Trophoblast cell (in vitro differentiated cells and primary cell): ENCODE data around the gene AXIN2. TPM values are rescaled to one million over a fixed set of nuclear protein-coding genes. Genes with fewer than 3 reads are reported as not detected.

Source experiments
- DNase-seq, 2 donors: peaks; one replicate each; pipeline ENCODE4 v3.0.0-alpha.2; 2016
- H2AFZ ChIP-seq: 2 replicates; pipeline ENCODE4 v1.6.1; 2013; ENCODE audit warnings: low read length, moderate library complexity, mild to moderate bottlenecking; ENCODE audit not compliant: insufficient read depth, poor library complexity
- H2AK5ac ChIP-seq: 2 replicates; pipeline ENCODE4 v1.6.1; 2013; ENCODE audit warnings: mild to moderate bottlenecking, low read length
- H2BK120ac ChIP-seq: 2 replicates; pipeline ENCODE4 v1.6.1; 2013; ENCODE audit warnings: low read length, mild to moderate bottlenecking, moderate library complexity; ENCODE audit not compliant: insufficient read depth, poor library complexity
- H2BK12ac ChIP-seq: 2 replicates; pipeline ENCODE4 v1.6.1; 2013; ENCODE audit warnings: mild to moderate bottlenecking, low read length, moderate library complexity
- H2BK5ac ChIP-seq: 2 replicates; pipeline ENCODE4 v1.6.1; 2013; ENCODE audit warnings: low read length, low read depth, moderate library complexity, mild to moderate bottlenecking; ENCODE audit not compliant: poor library complexity
- H3K14ac ChIP-seq: 2 replicates; pipeline ENCODE4 v1.6.1; 2013; ENCODE audit warnings: mild to moderate bottlenecking, low read length
- H3K18ac ChIP-seq: 2 replicates; pipeline ENCODE4 v1.6.1; 2013; ENCODE audit warnings: mild to moderate bottlenecking, low read length
- H3K23ac ChIP-seq: 2 replicates; pipeline ENCODE4 v1.6.1; 2013; ENCODE audit warnings: low read length
- H3K27ac ChIP-seq: 2 replicates; pipeline ENCODE4 v1.5.1; 2013; ENCODE audit warnings: low read depth, mild to moderate bottlenecking, inconsistent platforms, low read length, moderate library complexity
- H3K27me3 ChIP-seq: 2 replicates; pipeline ENCODE4 v1.6.1; 2013; ENCODE audit warnings: inconsistent platforms, mild to moderate bottlenecking, low read length, moderate library complexity; ENCODE audit not compliant: insufficient read depth
- H3K36me3 ChIP-seq, 2 experiments: 1 replicate in 1 of 2; 2 replicates in 1 of 2; pipeline ENCODE4 v1.6.1; 2013; ENCODE audit warnings: low read length in 2 of 2, mild to moderate bottlenecking in 2 of 2, moderate library complexity in 1 of 2; ENCODE audit not compliant: insufficient read depth in 2 of 2, control insufficient read depth in 1 of 2
- H3K4ac ChIP-seq: 2 replicates; pipeline ENCODE4 v1.6.1; 2013; ENCODE audit warnings: low read depth, mild to moderate bottlenecking, low read length, moderate library complexity
- H3K4me1 ChIP-seq, 2 experiments: 1 replicate in 1 of 2; 2 replicates in 1 of 2; pipeline ENCODE4 v1.6.1; 2013; ENCODE audit warnings: low read length in 2 of 2, mild to moderate bottlenecking in 2 of 2, moderate library complexity in 1 of 2; ENCODE audit not compliant: insufficient read depth in 2 of 2, control insufficient read depth in 1 of 2
- H3K4me2 ChIP-seq: 2 replicates; pipeline ENCODE4 v1.6.1; 2013; ENCODE audit warnings: inconsistent platforms, mild to moderate bottlenecking, low read length, moderate library complexity
- H3K4me3 ChIP-seq: 2 replicates; pipeline ENCODE4 v1.5.1; 2013; ENCODE audit warnings: mild to moderate bottlenecking, low read depth, low read length, inconsistent platforms
- H3K79me1 ChIP-seq: one replicate; pipeline ENCODE4 v1.6.1; 2013; ENCODE audit warnings: low read length
- H3K79me2 ChIP-seq: 2 replicates; pipeline ENCODE4 v1.6.1; 2013; ENCODE audit warnings: low read length, mild to moderate bottlenecking; ENCODE audit not compliant: control insufficient read depth, insufficient read depth, poor library complexity
- H3K9ac ChIP-seq: 2 replicates; pipeline ENCODE4 v1.6.1; 2013; ENCODE audit warnings: mild to moderate bottlenecking, low read length
- H3K9me3 ChIP-seq: 2 replicates; pipeline ENCODE4 v1.6.1; 2013; ENCODE audit warnings: low read depth, mild to moderate bottlenecking, control low read depth, inconsistent platforms, low read length; ENCODE audit not compliant: insufficient read depth
- H4K12ac ChIP-seq: 2 replicates; pipeline ENCODE4 v1.6.1; 2013; ENCODE audit warnings: low read depth, mild to moderate bottlenecking, low read length, moderate library complexity
- H4K8ac ChIP-seq: 2 replicates; pipeline ENCODE4 v1.6.1; 2013; ENCODE audit warnings: low read depth, mild to moderate bottlenecking, low read length, moderate library complexity
- H4K91ac ChIP-seq: one replicate; pipeline ENCODE4 v1.6.1; 2013; ENCODE audit warnings: low read depth, mild to moderate bottlenecking, low read length, moderate library complexity
- WGBS: extraction: QIAGEN DNeasy Blood & Tissue Kit; methylation state at CpG from one replicate; pipeline ENCODE4 v1.1.7; 2013; ENCODE audit warnings: missing lambda C conversion rate; ENCODE audit not compliant: insufficient read length, insufficient coverage; ENCODE audit errors: extremely low coverage; 5-methylcytosine and 5-hydroxymethylcytosine counted together
- polyA plus RNA-seq: library from polyadenylated mRNA; stranded (reverse); fragments of 200-250 nt; gene quantifications from 2 replicates; pipeline ENCODE4 v1.2.3, GENCODE V29; 2013

The AXIN2 gene, protein sequence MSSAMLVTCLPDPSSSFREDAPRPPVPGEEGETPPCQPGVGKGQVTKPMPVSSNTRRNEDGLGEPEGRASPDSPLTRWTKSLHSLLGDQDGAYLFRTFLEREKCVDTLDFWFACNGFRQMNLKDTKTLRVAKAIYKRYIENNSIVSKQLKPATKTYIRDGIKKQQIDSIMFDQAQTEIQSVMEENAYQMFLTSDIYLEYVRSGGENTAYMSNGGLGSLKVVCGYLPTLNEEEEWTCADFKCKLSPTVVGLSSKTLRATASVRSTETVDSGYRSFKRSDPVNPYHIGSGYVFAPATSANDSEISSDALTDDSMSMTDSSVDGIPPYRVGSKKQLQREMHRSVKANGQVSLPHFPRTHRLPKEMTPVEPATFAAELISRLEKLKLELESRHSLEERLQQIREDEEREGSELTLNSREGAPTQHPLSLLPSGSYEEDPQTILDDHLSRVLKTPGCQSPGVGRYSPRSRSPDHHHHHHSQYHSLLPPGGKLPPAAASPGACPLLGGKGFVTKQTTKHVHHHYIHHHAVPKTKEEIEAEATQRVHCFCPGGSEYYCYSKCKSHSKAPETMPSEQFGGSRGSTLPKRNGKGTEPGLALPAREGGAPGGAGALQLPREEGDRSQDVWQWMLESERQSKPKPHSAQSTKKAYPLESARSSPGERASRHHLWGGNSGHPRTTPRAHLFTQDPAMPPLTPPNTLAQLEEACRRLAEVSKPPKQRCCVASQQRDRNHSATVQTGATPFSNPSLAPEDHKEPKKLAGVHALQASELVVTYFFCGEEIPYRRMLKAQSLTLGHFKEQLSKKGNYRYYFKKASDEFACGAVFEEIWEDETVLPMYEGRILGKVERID
- 35.5 and 36.3 TPM in 2 replicates for polyA plus RNA-seq

GRCh38 chr17:65561452-65562205 lies at the start of gene AXIN2:
Gene AXIN2 (minus strand): TSS chr17:65561648. CDS start chr17:65558620, 3,028 bp downstream.
- Histone ChIP-seq H3K9ac (peak within 1 kb of the TSS; percentile 82), H3K36me3 (peaks cover 7 to 11% of the 10 kb centered on the region in 2 experiments), H3K14ac (peak within 1 kb of the TSS; percentile 65), H3K79me1 (peaks cover 16% of the 10 kb centered on the region), H3K27ac (peak within 1 kb of the TSS; percentile 97), H4K8ac (peak within 1 kb of the TSS; percentile 75), H3K4me3 (peak within 1 kb of the TSS; percentile 85), H2BK120ac (peak within 1 kb of the TSS; percentile 84), H3K4me1 (peaks cover 2 to 18% of the 10 kb centered on the region in 2 experiments), H3K4me2 (peak within 1 kb of the TSS; percentile 75), H4K91ac (peak within 1 kb of the TSS; percentile 93), H3K23ac (no peak within 1 kb of the TSS), H3K79me2 (peaks cover 12% of the 10 kb centered on the region), H2BK12ac (peak within 1 kb of the TSS; percentile 38), H3K27me3 (no peaks in the 10 kb centered on the region), H2AFZ (peak within 1 kb of the TSS; percentile 89), H3K4ac (peak within 1 kb of the TSS; percentile 44), H4K12ac (no peak within 1 kb of the TSS), H2BK5ac (peak within 1 kb of the TSS; percentile 96), H3K18ac (peak within 1 kb of the TSS; percentile 92), H3K9me3 (peaks cover 1% of the 10 kb centered on the region), H2AK5ac (no peak within 1 kb of the TSS)
- WGBS, result no CpG with 5 or more reads among the region's 65 CpGs
- peak; percentile 72 to 89 for DNase-seq

DNA sequence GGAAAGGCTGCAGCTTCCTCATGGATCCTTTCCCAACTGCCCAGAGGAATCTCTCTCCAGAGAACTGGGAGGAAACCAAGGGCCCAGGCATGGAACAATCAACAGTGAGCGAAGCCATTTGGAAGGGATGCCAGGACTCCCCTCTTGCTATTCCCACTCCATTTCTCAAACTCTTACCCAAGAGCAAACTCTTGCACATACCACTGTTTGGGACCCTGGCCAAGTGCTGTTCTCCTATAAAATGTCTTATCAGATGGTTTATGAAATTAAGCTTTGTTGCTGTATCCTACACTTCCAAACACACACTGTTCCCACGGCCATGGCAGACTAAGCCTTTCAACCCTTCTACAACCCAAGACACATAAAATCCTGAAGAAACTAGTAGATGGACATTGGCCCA lies 48.3 kb upstream of the AXIN2 start:
- no peaks in the 10 kb centered on the region for H3K36me3 ChIP-seq
- no peak overlapping the region for H4K12ac ChIP-seq
- H3K14ac ChIP-seq, result no peak overlapping the region
- DNase-seq, result no peak
- peaks cover 2% of the 10 kb centered on the region for H3K9me3 ChIP-seq
- no peak overlapping the region for H2AK5ac ChIP-seq
- no peak overlapping the region for H3K4me3 ChIP-seq
- no CpG with 5 or more reads among the region's 2 CpGs for WGBS
- H3K27me3 ChIP-seq, result no peaks in the 10 kb centered on the region
- no peak overlapping the region for H3K27ac ChIP-seq
- no peak overlapping the region for H3K4ac ChIP-seq
- H3K23ac ChIP-seq, result no peak overlapping the region
- no peaks in the 10 kb centered on the region for H3K79me2 ChIP-seq
- no peak overlapping the region for H3K18ac ChIP-seq
- no peak overlapping the region for H2BK5ac ChIP-seq
- H3K4me2 ChIP-seq, result no peak overlapping the region
- no peak overlapping the region for H4K8ac ChIP-seq
- H3K79me1 ChIP-seq, result no peaks in the 10 kb centered on the region
- no peak overlapping the region for H2AFZ ChIP-seq
- H2BK120ac ChIP-seq, result no peak overlapping the region
- no peak overlapping the region for H2BK12ac ChIP-seq
- H3K9ac ChIP-seq, result no peak overlapping the region
- no peaks in the 10 kb centered on the region for H3K4me1 ChIP-seq
- no peak overlapping the region for H4K91ac ChIP-seq

DNA sequence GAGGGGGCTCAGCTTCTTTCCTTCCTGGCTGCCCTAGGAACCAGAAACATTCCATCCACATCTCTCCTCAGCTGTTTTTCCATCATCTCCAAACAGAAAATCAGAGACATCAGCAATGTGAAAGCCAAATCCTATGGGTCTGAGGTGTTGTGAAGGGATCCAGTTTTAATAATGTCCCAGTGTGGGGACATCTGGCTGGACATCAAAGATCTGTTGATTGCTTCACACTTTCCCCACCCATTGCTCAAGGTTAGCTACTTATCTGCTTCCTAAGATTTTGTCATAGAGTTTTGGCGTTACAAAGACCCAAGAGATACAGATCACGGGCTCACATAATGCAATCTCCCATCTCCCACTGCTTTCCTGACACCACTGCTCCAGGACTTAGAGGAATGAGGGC lies 47.8 kb upstream of the AXIN2 start:
- Histone ChIP-seq H3K23ac (no peak overlapping the region), H3K79me2 (no peaks in the 10 kb centered on the region), H2AK5ac (no peak overlapping the region), H3K4me1 (no peaks in the 10 kb centered on the region), H3K14ac (no peak overlapping the region), H2BK12ac (no peak overlapping the region), H3K79me1 (no peaks in the 10 kb centered on the region), H3K18ac (no peak overlapping the region), H2BK120ac (no peak overlapping the region), H3K4ac (no peak overlapping the region), H4K8ac (no peak overlapping the region), H3K27me3 (no peaks in the 10 kb centered on the region), H3K27ac (no peak overlapping the region), H3K36me3 (no peaks in the 10 kb centered on the region), H4K91ac (no peak overlapping the region), H3K9me3 (peaks cover 2% of the 10 kb centered on the region), H3K4me3 (no peak overlapping the region), H4K12ac (no peak overlapping the region), H3K4me2 (no peak overlapping the region), H2AFZ (no peak overlapping the region), H3K9ac (no peak overlapping the region), H2BK5ac (no peak overlapping the region)
- no CpG with 5 or more reads among the region's 2 CpGs for WGBS
- peak in 1 of 2 donors; percentile 20 for DNase-seq

- Histone ChIP-seq H3K23ac (no peak overlapping the region), H2AFZ (no peak overlapping the region), H2AK5ac (no peak overlapping the region), H3K36me3 (no peaks in the 10 kb centered on the region), H3K79me1 (no peaks in the 10 kb centered on the region), H3K4me2 (no peak overlapping the region), H3K4me1 (no peaks in the 10 kb centered on the region), H3K4ac (no peak overlapping the region), H3K27me3 (no peaks in the 10 kb centered on the region), H3K9ac (no peak overlapping the region), H3K14ac (no peak overlapping the region), H4K12ac (no peak overlapping the region), H2BK12ac (no peak overlapping the region), H4K8ac (no peak overlapping the region), H3K79me2 (no peaks in the 10 kb centered on the region), H2BK120ac (no peak overlapping the region), H3K18ac (no peak overlapping the region), H4K91ac (no peak overlapping the region), H3K27ac (no peak overlapping the region), H2BK5ac (no peak overlapping the region), H3K4me3 (no peak overlapping the region), H3K9me3 (no peaks in the 10 kb centered on the region)
- WGBS, result no CpG with 5 or more reads among the region's 4 CpGs
- no peak for DNase-seq
These were observed 42.6 kb upstream of the AXIN2 start for GRCh38 chr17:65604070-65604469.
